HEK293T (cell line): ENCODE results near the gene ENPEP.
"Not testable (repeated sequence)": the region's sequence is repeated elsewhere in the genome, so short reads cannot be mapped to it uniquely, and the experiment has no call there.

Experiments
- CTCF ChIA-PET: fragments of 350-600 bp; formaldehyde crosslinking; extraction: SDS; loops from one replicate; lab custom pipeline; 2021; ENCODE audit warnings: antibody characterized with exemption, inconsistent platforms; lab: Yijun Ruan, JAX
- POLR2A ChIA-PET: fragments of 350-600 bp; formaldehyde crosslinking; extraction: SDS; loops from one replicate; lab custom pipeline; 2020; ENCODE audit warnings: antibody characterized with exemption, inconsistent platforms; lab: Yijun Ruan, JAX
- DNase-seq: peaks from one replicate; pipeline ENCODE4 v3.0.0; 2012; ENCODE audit warnings: mixed read lengths; ENCODE audit errors: extremely low spot score
- ARNT ChIP-seq: fragments of 450-650 bp; IDR thresholded peaks from 2 replicates; pipeline ENCODE4 v1.6.1; 2017; ENCODE audit warnings: mild to moderate bottlenecking
- BHLHE40 ChIP-seq: fragments of 450-650 bp; IDR thresholded peaks from 2 replicates; pipeline ENCODE4 v1.6.1; 2016; ENCODE audit warnings: mild to moderate bottlenecking, moderate library complexity, borderline replicate concordance
- CTBP1 ChIP-seq: fragments of 450-650 bp; IDR thresholded peaks from 2 replicates; pipeline ENCODE4 v1.6.1; 2016; ENCODE audit warnings: borderline replicate concordance
- ELF4 ChIP-seq: fragments of 450-650 bp; IDR thresholded peaks from 2 replicates; pipeline ENCODE4 v1.6.1; 2017; ENCODE audit warnings: antibody characterized with exemption
- FOXA1 ChIP-seq: fragments of 450-650 bp; IDR thresholded peaks from 2 replicates; pipeline ENCODE4 v1.6.1; 2016; ENCODE audit warnings: mild to moderate bottlenecking
- FOXK2 ChIP-seq: fragments of 450-650 bp; IDR thresholded peaks from 2 replicates; pipeline ENCODE4 v1.6.1; 2016; ENCODE audit warnings: mild to moderate bottlenecking
- FOXM1 ChIP-seq: fragments of 450-650 bp; IDR thresholded peaks from 2 replicates; pipeline ENCODE4 v1.6.1; 2017; ENCODE audit warnings: mild to moderate bottlenecking, borderline replicate concordance
- HDGF ChIP-seq: fragments of 450-650 bp; IDR thresholded peaks from 2 replicates; pipeline ENCODE4 v1.6.1; 2017; ENCODE audit warnings: antibody characterized with exemption, borderline replicate concordance
- L3MBTL2 ChIP-seq: fragments of 450-650 bp; conservative IDR thresholded peaks from 2 replicates; pipeline ENCODE4 v1.6.1; 2016; ENCODE audit warnings: mild to moderate bottlenecking
- LEF1 ChIP-seq: fragments of 450-650 bp; IDR thresholded peaks from 2 replicates; pipeline ENCODE4 v1.6.1; 2017; ENCODE audit warnings: mild to moderate bottlenecking, borderline replicate concordance
- NFRKB ChIP-seq: fragments of 450-650 bp; IDR thresholded peaks from 2 replicates; pipeline ENCODE4 v1.6.1; 2016; ENCODE audit warnings: mild to moderate bottlenecking, moderate library complexity
- PKNOX1 ChIP-seq: fragments of 450-650 bp; IDR thresholded peaks from 2 replicates; pipeline ENCODE4 v1.6.1; 2016
- SP1 ChIP-seq: fragments of 450-650 bp; IDR thresholded peaks from 2 replicates; pipeline ENCODE4 v1.6.1; 2017
- SUZ12 ChIP-seq: fragments of 450-650 bp; IDR thresholded peaks from 2 replicates; pipeline ENCODE4 v1.6.1; 2016; ENCODE audit warnings: mild to moderate bottlenecking
- TARDBP ChIP-seq: fragments of 450-650 bp; IDR thresholded peaks from 2 replicates; pipeline ENCODE4 v1.6.1; 2016
- ZNF384 ChIP-seq: fragments of 450-650 bp; IDR thresholded peaks from 2 replicates; pipeline ENCODE4 v1.6.1; 2016

Gene ENPEP

GRCh38 chr4:110567214-110567613 lies 91.3 kb downstream of the ENPEP start:
- TF ChIP-seq LEF1 (no peak), FOXA1 (no peak), ZNF384 (no peak), TARDBP (no peak), FOXM1 (no peak), L3MBTL2 (no peak)
- CTCF ChIA-PET = no interaction called here
- POLR2A ChIA-PET = no interaction called here
- no peak for DNase-seq

GRCh38 chr4:110576696-110577095 lies 100.7 kb downstream of the ENPEP start:
- CTCF ChIA-PET, POLR2A ChIA-PET, DNase-seq: not testable (repeated sequence)

GRCh38 chr4:110586131-110586850 lies 110.3 kb downstream of the ENPEP start:
- ChIA-PET CTCF (interaction anchor here (0.6 to 1.1 kb wide), 3 partner anchors 378 to 644 kb away, joined by 3 read pairs; no protein-coding TSS in a partner anchor), POLR2A (no interaction called here)
- DNase-seq = peak; percentile 57
- TF ChIP-seq NFRKB (no peak), ZNF384 (peak; percentile 87), L3MBTL2 (0 out of 2 replicates have a peak, but pooled peaks have one; percentile 17), SUZ12 (no peak), PKNOX1 (peak; percentile 33; the same call in 1 of the 2 replicates)

GRCh38 chr4:110587666-110588285 lies 111.8 kb downstream of the ENPEP start:
- DNase-seq = no peak
- TF ChIP-seq SUZ12 (no peak), SP1 (no peak), FOXA1 (no peak), FOXK2 (no peak), ZNF384 (no peak), CTBP1 (no peak), BHLHE40 (no peak), FOXM1 (no peak), ELF4 (no peak), TARDBP (no peak), NFRKB (no peak), ARNT (no peak), L3MBTL2 (no peak), PKNOX1 (no peak), LEF1 (no peak), HDGF (no peak)
- CTCF ChIA-PET = interaction anchor here (0.7 kb wide), 1 partner anchor 76 kb away, joined by 3 read pairs; no protein-coding TSS in a partner anchor
- POLR2A ChIA-PET = no interaction called here

- ChIA-PET POLR2A (no interaction called here), CTCF (interaction anchor here (1.2 kb wide), 1 partner anchor 19 kb away, joined by 3 read pairs; no protein-coding TSS in a partner anchor)
- no peak for DNase-seq
- TF ChIP-seq L3MBTL2 (no peak), BHLHE40 (no peak), FOXA1 (no peak)
These were observed 113.3 kb downstream of the ENPEP start for GRCh38 chr4:110589297-110589696.

GRCh38 chr4:110595583-110595982 lies 119.6 kb downstream of the ENPEP start:
- DNase-seq = no peak
- ChIA-PET POLR2A (no interaction called here), CTCF (no interaction called here)
- TF ChIP-seq BHLHE40 = no peak
- no peak for TF ChIP-seq ZNF384

- no peak for DNase-seq
- CTCF ChIA-PET = no interaction called here
- POLR2A ChIA-PET = no interaction called here
- TF ChIP-seq FOXA1 = no peak
- no peak for TF ChIP-seq CTBP1
- TF ChIP-seq HDGF = no peak
- no peak for TF ChIP-seq LEF1
- TF ChIP-seq NFRKB = no peak
- TF ChIP-seq ELF4 = no peak
- TF ChIP-seq ZNF384 = no peak
- TF ChIP-seq PKNOX1 = no peak
- TF ChIP-seq FOXK2 = no peak
- no peak for TF ChIP-seq ARNT
- no peak for TF ChIP-seq TARDBP
- no peak for TF ChIP-seq FOXM1
- no peak for TF ChIP-seq L3MBTL2
- TF ChIP-seq SP1 = no peak
- TF ChIP-seq BHLHE40 = no peak
- no peak for TF ChIP-seq SUZ12
These were observed 120.5 kb downstream of the ENPEP start for GRCh38 chr4:110596431-110596830.
